ENCODE data around the gene MAPK10.

GRCh38 chr4:86155766-86156165 is 204.1 kb downstream of the MAPK10 start:
- TF ChIP-seq TAF1 (IDR thresholded peaks at IDR 0.05; ENCODE audit: low read depth, low read length) (no peak), POLR2AphosphoS5 (IDR thresholded peaks at IDR 0.05; ENCODE audit: low read depth, low read length) (no peak)
